B cell (primary cell): ENCODE results near the gene CCDC74B. TPM values are rescaled to one million over a fixed set of nuclear protein-coding genes. Genes with fewer than 3 reads are reported as not detected.
"Not testable (repeated sequence)": the region's sequence is repeated elsewhere in the genome, so short reads cannot be mapped to it uniquely, and the experiment has no call there.

Experiments
- ATAC-seq: fragments of 200-7000 bp; cut with Tn5 transposase; one replicate; pipeline ENCODE4 v1.10.0; 2021; ENCODE audit warnings: low read depth, mild to moderate bottlenecking, moderate number of reproducible peaks, moderate library complexity
- CTCF ChIA-PET: fragments of 350-600 bp; sonication (Branson Sonifier 250); formaldehyde crosslinking; loops from one replicate; lab custom pipeline; 2021; ENCODE audit warnings: antibody characterized with exemption, inconsistent platforms; lab: Charles Lee
- POLR2A ChIA-PET: fragments of 350-600 bp; sonication (Branson Sonifier 250); formaldehyde crosslinking; loops from one replicate; lab custom pipeline; 2021; ENCODE audit warnings: antibody characterized with exemption; lab: Charles Lee
- DNase-seq: peaks from one replicate; pipeline ENCODE4 v3.0.0; 2013
- H2AFZ ChIP-seq: 2 replicates; pipeline ENCODE4 v1.6.1; 2012; ENCODE audit warnings: mild to moderate bottlenecking, low read depth, low read length; ENCODE audit not compliant: insufficient read depth, poor library complexity, severe bottlenecking
- H3K27ac ChIP-seq, 2 donors: 1 replicate in 1 of 2; 2 replicates in 1 of 2; pipeline ENCODE4 v1.5.1; 2012 to 2013; ENCODE audit warnings: low read length in 2 of 2, mild to moderate bottlenecking in 2 of 2, moderate library complexity in 1 of 2
- H3K27me3 ChIP-seq, 4 experiments: fragments of 200-600 bp in 1 of 4; sonication (generic) in 1 of 4; replicated peaks in 1 of 4; 1 replicate in 2 of 4; 2 replicates in 2 of 4; pipeline versions ENCODE4 v1.6.1 to v1.7.0; 2013 to 2016; ENCODE audit warnings: low read length in 3 of 4, mild to moderate bottlenecking in 2 of 4, mixed read lengths in 1 of 4, moderate library complexity in 1 of 4; ENCODE audit not compliant: insufficient read depth in 4 of 4, control insufficient read depth in 3 of 4; ENCODE audit errors: control extremely low read depth in 1 of 4
- H3K36me3 ChIP-seq, 2 experiments: replicated peaks in 1 of 2; 1 replicate in 1 of 2; 2 replicates in 1 of 2; pipeline versions ENCODE4 v1.6.1 to v1.7.1; 2013; ENCODE audit warnings: low read length in 1 of 2; ENCODE audit not compliant: insufficient read depth in 2 of 2, control insufficient read depth in 1 of 2; ENCODE audit errors: control extremely low read depth in 1 of 2, extremely low read depth in 1 of 2
- H3K4me1 ChIP-seq, 2 donors: fragments of 200-600 bp in 1 of 2; sonication (generic) in 1 of 2; 1 replicate in 1 of 2; 2 replicates in 1 of 2; pipeline versions ENCODE4 v1.5.1 to v1.6.1; 2013 to 2017; ENCODE audit warnings: low read length in 2 of 2; ENCODE audit not compliant: control insufficient read depth in 2 of 2, insufficient read depth in 2 of 2
- H3K4me2 ChIP-seq: replicated peaks from 2 replicates; pipeline ENCODE3; 2012; ENCODE audit warnings: mild to moderate bottlenecking, low read depth, low read length; ENCODE audit not compliant: poor library complexity, severe bottlenecking
- H3K4me3 ChIP-seq, 5 experiments: fragments of 200-600 bp in 1 of 5; sonication (generic) in 1 of 5; 1 replicate in 3 of 5; 2 replicates in 2 of 5; pipeline versions ENCODE4 v1.5.1 to v1.7.0; 2011 to 2016; ENCODE audit warnings: low read length in 4 of 5, mild to moderate bottlenecking in 4 of 5, low read depth in 2 of 5, control low read depth in 1 of 5, moderate library complexity in 1 of 5; ENCODE audit not compliant: insufficient read depth in 1 of 5; ENCODE audit errors: control extremely low read depth in 1 of 5, extremely low read depth in 1 of 5
- H3K79me2 ChIP-seq: fragments of 200-600 bp; sonication (generic); one replicate; pipeline ENCODE4 v1.6.0; 2016; ENCODE audit warnings: low read length; ENCODE audit not compliant: control insufficient read depth, insufficient read depth
- H3K9ac ChIP-seq: fragments of 200-600 bp; sonication (generic); 2 replicates; pipeline ENCODE4 v1.6.1; 2017; ENCODE audit warnings: mild to moderate bottlenecking, low read length, moderate library complexity
- H3K9me3 ChIP-seq, 3 donors: one replicate each; pipeline versions ENCODE4 v1.6.1 to v1.7.1; 2013; ENCODE audit warnings: low read length in 2 of 3; ENCODE audit not compliant: control insufficient read depth in 2 of 3, insufficient read depth in 1 of 3; ENCODE audit errors: control extremely low read depth in 1 of 3
- H4K20me1 ChIP-seq: 2 replicates; pipeline ENCODE4 v1.6.0; 2012; ENCODE audit warnings: mild to moderate bottlenecking, low read length; ENCODE audit not compliant: insufficient read depth, control insufficient read depth, poor library complexity, severe bottlenecking
- H3K27ac Mint-ChIP-seq: one replicate; pipeline ENCODE4 v1.8.0; 2021; ENCODE audit warnings: mixed read lengths
- H3K27me3 Mint-ChIP-seq: one replicate; pipeline ENCODE4 v1.8.0; 2021; ENCODE audit warnings: mixed read lengths
- H3K4me1 Mint-ChIP-seq: one replicate; pipeline ENCODE4 v1.8.0; 2021; ENCODE audit warnings: mixed read lengths
- H3K4me3 Mint-ChIP-seq: one replicate; pipeline ENCODE4 v1.8.0; 2021; ENCODE audit warnings: mixed read lengths
- H3K9me3 Mint-ChIP-seq: one replicate; pipeline ENCODE4 v1.8.0; 2022; ENCODE audit warnings: mixed read lengths; ENCODE audit not compliant: insufficient read depth
- WGBS: methylation state at CpG from one replicate; pipeline ENCODE4 v1.1.5; 2013; ENCODE audit warnings: missing lambda C conversion rate; ENCODE audit not compliant: insufficient coverage; 5-methylcytosine and 5-hydroxymethylcytosine counted together
- intact Hi-C: fragments of 100-400 bp; cut with micrococcal nuclease; formaldehyde crosslinking; loops from one replicate; pipeline ENCODE4 v1.10.0; 2022
- polyA plus RNA-seq: library from polyadenylated mRNA; depleted of rRNA; stranded (reverse); fragments of >200 nt; gene quantifications from 2 replicates; pipeline ENCODE4 v1.2.3, GENCODE V29; 2012
- total RNA-seq, 2 donors: library from RNA; stranded (reverse); fragments of 120-200 nt in 1 of 2; gene quantifications; 1 replicate in 1 of 2; 2 replicates in 1 of 2; pipeline versions ENCODE4 v1.2.3 to v1.2.4, GENCODE V29; 2013 to 2022

CCDC74B gene
- total and polyA plus RNA-seq, 2 donors (not counting 1 experiment from before 2014, with no cell fraction given), result 1.1 to 1.4 TPM

- ATAC-seq, H3K27ac Mint-ChIP-seq, H3K9ac ChIP-seq, H3K4me3 ChIP-seq, H3K4me3 Mint-ChIP-seq, H3K36me3 ChIP-seq, H3K4me1 Mint-ChIP-seq, H3K27me3 ChIP-seq, intact Hi-C loops, H3K79me2 ChIP-seq, H3K27ac ChIP-seq, H4K20me1 ChIP-seq, H3K4me2 ChIP-seq, H3K27me3 Mint-ChIP-seq, H3K4me1 ChIP-seq, POLR2A ChIA-PET, H3K9me3 ChIP-seq, CTCF ChIA-PET, H3K9me3 Mint-ChIP-seq, H2AFZ ChIP-seq, DNase-seq: not testable (repeated sequence)
- 88% methylated on average over 4 of the region's 7 CpGs for WGBS
Observed at GRCh38 chr2:130140516-130140915, 4.4 kb downstream of the CCDC74B start.

- H3K27ac Mint-ChIP-seq, POLR2A ChIA-PET, H3K4me1 ChIP-seq, H3K9me3 Mint-ChIP-seq, intact Hi-C loops, H3K4me3 ChIP-seq, CTCF ChIA-PET, H3K9me3 ChIP-seq, H4K20me1 ChIP-seq, H3K36me3 ChIP-seq, H3K4me1 Mint-ChIP-seq, H3K27ac ChIP-seq, H3K9ac ChIP-seq, H3K27me3 Mint-ChIP-seq, H3K79me2 ChIP-seq, H2AFZ ChIP-seq, H3K4me2 ChIP-seq, ATAC-seq, DNase-seq, H3K4me3 Mint-ChIP-seq, H3K27me3 ChIP-seq: not testable (repeated sequence)
- WGBS, result 95% methylated on average over 12 of the region's 30 CpGs
Observed at GRCh38 chr2:130139331-130140280, 5.3 kb downstream of the CCDC74B start.

- intact Hi-C loops, POLR2A ChIA-PET, H3K4me1 Mint-ChIP-seq, H2AFZ ChIP-seq, H3K36me3 ChIP-seq, CTCF ChIA-PET, H3K9me3 ChIP-seq, H3K27ac ChIP-seq, ATAC-seq, H3K4me3 Mint-ChIP-seq, H3K79me2 ChIP-seq, H3K27me3 ChIP-seq, H4K20me1 ChIP-seq, H3K9ac ChIP-seq, H3K9me3 Mint-ChIP-seq, H3K27me3 Mint-ChIP-seq, H3K4me2 ChIP-seq, H3K27ac Mint-ChIP-seq, H3K4me1 ChIP-seq, H3K4me3 ChIP-seq, DNase-seq: not testable (repeated sequence)
- 91% methylated on average over 10 of the region's 15 CpGs for WGBS
Observed at GRCh38 chr2:130138841-130139251, 6.1 kb downstream of the CCDC74B start.

GRCh38 chr2:130138326-130138725 lies 6.6 kb downstream of the CCDC74B start:
- H3K27ac ChIP-seq, H3K9me3 ChIP-seq, intact Hi-C loops, H3K4me3 ChIP-seq, H3K27ac Mint-ChIP-seq, H3K27me3 Mint-ChIP-seq, H3K4me1 ChIP-seq, H3K79me2 ChIP-seq, DNase-seq, H3K4me3 Mint-ChIP-seq, H3K9ac ChIP-seq, POLR2A ChIA-PET, H3K27me3 ChIP-seq, ATAC-seq, H3K9me3 Mint-ChIP-seq, H4K20me1 ChIP-seq, H2AFZ ChIP-seq, H3K4me1 Mint-ChIP-seq, H3K36me3 ChIP-seq, H3K4me2 ChIP-seq, CTCF ChIA-PET: not testable (repeated sequence)
- no CpG with 5 or more reads among the region's 13 CpGs for WGBS
